PC-3 (cell line): ENCODE results near the gene HIVEP3.

Experiments
- CTCF ChIP-seq: fragments of 300-600 bp; sonication (generic); conservative IDR thresholded peaks from 2 replicates; pipeline ENCODE4 v1.5.1; 2017; ENCODE audit warnings: antibody characterized with exemption, low read depth, mild to moderate bottlenecking, low read length
- EZH2phosphoT487 ChIP-seq: fragments of 300-600 bp; sonication (generic); IDR thresholded peaks from 2 replicates; pipeline ENCODE4 v1.6.1; 2018; ENCODE audit warnings: mild to moderate bottlenecking, antibody characterized with exemption, low read length, borderline replicate concordance

DNA sequence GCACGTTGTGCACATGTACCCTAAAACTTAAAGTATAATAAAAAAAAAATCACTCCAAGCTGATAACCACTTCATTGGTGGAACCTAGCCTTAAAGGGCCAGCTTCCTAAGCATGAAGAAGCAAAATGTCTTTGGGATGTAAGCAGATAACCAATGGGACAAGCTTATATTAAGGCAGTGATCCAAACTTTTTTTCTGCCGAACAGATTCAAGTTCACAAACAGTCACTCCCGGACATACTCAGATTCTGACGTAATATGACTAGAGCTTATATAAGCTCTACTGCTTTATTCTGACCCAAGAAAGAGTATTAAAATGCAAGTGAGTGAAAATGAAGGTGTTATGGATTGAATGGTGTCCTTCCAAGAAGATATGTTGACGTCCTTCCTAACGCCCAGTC, 44.9 kb upstream of the HIVEP3 start:
- no peak for TF ChIP-seq CTCF
- TF ChIP-seq EZH2phosphoT487 = no peak
